ENCODE data around the gene ADGRF1. TPM values are rescaled to one million over a fixed set of nuclear protein-coding genes. Genes with fewer than 3 reads are reported as not detected.
"Not testable (repeated sequence)": the region's sequence is repeated elsewhere in the genome, so short reads cannot be mapped to it uniquely, and the experiment has no call there.

Gene ADGRF1
- total RNA-seq, 1 experiment from 2014 or later: 53.6 TPM

DNA sequence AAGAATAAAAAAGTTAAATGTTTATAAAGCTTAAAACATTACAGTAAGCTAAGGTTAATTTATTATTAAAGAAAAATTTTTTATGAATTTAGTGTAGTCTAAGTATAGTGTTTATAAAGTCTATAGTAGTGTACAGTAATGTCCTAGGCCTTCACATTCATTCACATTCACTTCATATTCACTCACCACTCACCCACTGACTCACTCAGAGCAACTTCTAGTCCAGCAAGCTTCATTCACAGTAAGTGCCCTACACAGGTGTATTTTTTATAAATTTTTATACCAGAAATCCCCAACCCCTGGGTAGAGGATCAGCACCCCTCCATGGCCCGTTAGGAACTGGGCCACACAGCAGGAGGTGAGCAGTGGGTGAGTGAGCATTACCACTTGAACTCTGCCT, 24.3 kb upstream of the ADGRF1 start:
- in situ Hi-C loops (cut with HindIII; ENCODE audit: low pct_unique_long_range_greater_than_20kb, low sequenced_read_pairs): no loop called here

DNA sequence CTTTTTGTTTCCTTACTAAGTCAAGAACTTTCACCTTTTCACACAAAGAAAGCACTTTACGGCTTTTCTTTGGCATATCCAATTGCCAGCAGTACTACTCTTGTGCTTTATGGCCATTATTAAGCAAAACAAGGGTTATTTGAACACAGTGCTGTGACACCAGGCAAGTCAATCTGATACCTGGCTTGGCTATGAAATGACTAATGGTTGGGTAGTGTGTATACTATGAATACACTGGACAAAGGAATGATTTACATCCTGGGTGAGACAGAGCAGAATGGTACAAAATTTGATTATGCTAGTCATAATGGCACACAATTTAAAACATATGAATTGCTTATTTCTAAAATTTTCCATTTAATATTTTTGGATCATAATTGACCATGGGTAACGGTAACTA, 22.1 kb upstream of the ADGRF1 start:
- no peak for DNase-seq (ENCODE audit: low read depth)
- in situ Hi-C loops (cut with HindIII; ENCODE audit: low pct_unique_long_range_greater_than_20kb, low sequenced_read_pairs): no loop called here

More for the DNA sequence above, 24.3 kb upstream of the ADGRF1 start:
- DNase-seq (ENCODE audit: low read depth): no peak

DNA sequence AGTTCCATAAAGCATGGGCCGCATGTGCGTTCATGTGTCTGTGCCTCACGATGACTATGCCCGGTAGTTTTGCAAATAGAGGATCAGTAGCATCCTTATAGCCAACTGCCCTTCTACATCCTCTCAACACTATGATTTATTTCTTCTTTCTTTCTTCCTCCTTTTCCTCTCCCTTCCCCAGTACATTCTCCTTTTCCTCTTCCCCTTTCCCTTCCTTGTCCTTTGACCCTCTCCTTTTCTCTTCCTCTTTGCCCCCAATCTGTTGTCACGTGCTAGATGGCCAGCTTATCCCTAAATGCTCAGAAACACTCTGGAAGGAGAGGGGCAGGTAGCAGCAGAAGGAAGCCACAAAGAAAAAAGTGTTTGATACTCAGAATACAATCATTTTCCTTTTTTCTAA, 20.2 kb upstream of the ADGRF1 start:
- DNase-seq (ENCODE audit: low read depth): no peak
- in situ Hi-C loops (cut with HindIII; ENCODE audit: low pct_unique_long_range_greater_than_20kb, low sequenced_read_pairs): no loop called here

DNA sequence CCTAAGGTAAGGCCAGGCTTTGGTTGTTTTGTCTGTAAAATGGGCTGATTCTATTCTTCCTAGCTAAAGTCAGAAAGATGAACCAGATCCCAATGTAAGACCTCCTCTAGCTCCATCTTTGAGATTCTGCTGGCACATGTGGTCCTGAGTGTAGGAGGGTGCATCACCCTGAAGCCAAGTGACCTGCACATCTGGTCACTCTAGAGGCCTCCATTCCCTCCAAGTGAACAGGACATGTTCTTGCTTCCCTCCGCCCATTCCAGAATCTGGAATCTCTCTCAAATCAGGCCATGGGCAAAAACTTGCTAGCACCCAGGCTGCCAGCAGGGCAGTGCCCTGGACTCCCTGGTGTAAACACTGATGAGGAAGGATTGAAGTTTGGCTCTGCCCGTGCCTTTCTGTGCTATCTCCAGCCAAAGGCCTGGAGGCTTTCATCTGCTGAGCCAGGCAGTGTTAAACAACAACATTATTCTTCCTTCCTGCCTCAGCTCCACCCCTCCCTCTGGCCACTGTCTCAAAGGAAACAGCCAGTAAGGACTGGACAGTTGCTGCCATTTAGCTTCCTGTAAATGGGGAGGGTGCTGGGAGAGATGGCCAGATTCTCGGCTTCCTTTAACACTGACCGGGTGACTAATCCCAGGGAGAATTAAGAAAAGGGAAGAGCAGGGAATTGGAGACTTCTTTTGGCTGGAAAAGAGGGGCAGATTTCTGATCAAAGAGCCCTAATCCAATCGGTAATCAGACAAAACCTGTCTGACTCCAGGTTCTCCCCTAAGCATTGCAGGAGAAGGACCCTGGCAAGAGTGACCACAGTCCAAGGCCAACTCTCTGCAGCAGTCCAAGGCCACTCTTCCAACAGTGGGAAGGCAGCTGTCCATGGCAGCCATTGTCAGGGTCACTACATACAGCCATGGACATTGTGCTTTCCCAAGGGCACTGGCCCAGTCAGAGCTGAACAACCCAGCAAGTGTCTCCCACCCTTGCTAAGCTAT, 19.5 kb upstream of the ADGRF1 start:
- no peak for DNase-seq (ENCODE audit: low read depth)
- in situ Hi-C loops (cut with HindIII; ENCODE audit: low pct_unique_long_range_greater_than_20kb, low sequenced_read_pairs): no loop called here

DNA sequence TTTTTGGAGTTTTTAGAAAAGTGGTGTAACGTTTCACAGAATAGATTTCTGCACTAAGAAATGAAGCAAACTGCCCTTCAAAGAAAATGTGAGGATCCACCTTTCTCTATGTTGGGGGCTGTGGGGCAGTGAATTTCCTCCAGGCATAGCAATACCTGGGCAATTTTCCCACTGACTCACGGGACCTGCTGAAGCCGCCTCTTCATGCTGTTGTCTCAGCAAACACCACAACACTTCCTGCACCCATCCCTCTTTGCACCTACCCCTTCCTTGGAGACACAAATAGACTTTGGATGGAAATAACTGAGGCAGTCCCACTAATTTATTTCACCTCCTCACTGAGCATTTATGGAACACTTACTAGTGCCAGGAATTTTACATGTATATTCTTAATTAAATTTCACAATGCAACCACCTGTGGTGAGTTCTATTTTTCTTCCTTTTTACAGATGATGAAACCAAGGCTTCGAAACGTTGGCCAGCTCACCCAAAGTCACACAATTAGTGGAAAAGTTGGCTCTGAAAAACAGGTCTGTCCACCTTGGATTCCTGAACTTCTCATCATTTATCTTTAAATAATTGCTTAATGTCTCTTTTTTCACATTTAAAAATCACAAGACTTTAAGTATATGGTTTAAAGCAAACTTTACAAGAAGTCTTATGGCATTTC, 17.2 kb upstream of the ADGRF1 start:
- no peak for DNase-seq (ENCODE audit: low read depth)
- in situ Hi-C loops (cut with HindIII; ENCODE audit: low pct_unique_long_range_greater_than_20kb, low sequenced_read_pairs): no loop called here

DNA sequence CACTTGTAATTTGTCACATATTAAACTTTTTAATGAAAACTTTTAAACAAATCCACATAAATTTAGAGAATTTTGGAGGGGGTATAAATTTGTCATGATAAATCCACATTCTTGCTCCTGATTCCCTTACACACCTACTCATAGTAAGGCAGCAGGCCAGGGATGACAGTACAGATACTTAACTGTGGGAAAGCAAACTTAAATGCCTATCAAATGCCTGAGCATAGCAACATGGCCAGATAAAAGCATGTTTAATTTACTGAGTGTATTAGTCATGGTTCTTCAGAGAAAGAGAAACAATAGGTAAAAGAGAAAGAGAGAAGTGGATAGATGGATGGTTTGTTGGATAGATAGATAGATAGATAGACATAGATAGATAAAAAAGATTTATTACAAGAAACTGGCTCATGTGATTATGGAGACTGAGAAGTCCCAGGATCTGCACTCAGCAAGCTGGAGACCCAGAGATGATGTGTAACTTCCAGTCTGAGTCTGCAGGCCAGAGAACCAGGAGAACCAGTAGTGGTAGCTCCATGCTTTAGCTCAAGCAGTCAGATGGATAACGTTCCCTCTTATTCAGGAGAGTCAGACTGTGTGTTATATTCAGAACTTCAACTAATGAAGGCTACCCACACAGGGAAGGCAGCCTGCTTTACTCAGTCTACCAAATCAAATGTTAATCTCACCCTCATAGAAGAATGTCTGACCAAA, 15.9 kb upstream of the ADGRF1 start:
- peak; percentile 55 for DNase-seq (ENCODE audit: low read depth)
- in situ Hi-C loops (cut with HindIII; ENCODE audit: low pct_unique_long_range_greater_than_20kb, low sequenced_read_pairs): no loop called here

DNA sequence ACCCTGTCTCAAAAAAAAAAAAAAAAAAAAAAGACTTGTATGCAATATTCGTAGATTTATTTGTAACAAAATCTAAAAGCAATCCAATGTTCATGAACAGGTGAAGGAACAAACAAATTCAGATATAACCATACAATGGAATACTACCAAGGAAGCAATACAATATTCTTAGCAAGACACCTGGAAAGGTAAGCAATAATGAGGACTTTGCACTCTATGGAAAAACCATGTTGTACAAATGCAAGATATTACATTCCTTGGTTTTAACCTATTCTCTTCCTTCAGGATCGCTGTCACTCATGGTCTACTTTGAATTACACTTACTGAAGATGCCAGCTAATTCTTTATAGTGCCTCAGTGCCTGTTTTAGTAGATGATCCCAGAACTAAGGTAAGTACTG, 14.7 kb upstream of the ADGRF1 start:
- DNase-seq (ENCODE audit: low read depth): no peak
- in situ Hi-C loops (cut with HindIII; ENCODE audit: low pct_unique_long_range_greater_than_20kb, low sequenced_read_pairs): no loop called here

DNA sequence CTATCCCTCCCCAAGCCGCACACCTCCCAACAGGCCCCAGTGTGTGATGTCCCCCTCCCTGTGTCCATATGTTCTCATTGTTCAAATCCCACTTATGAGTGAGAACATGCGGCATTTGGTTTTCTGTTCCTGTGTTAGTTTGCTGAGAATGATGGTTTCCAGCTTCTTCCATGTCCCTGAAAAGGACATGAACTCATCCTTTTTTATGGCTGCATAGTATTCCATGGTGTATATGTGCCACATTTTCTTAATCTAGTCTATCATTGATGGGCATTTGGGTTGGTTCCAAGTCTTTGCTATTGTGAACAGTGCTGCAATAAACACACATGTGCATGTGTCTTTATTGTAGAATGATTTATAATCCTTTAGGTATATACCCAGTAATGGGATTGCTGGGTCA, 12.2 kb upstream of the ADGRF1 start:
- in situ Hi-C loops (cut with HindIII; ENCODE audit: low pct_unique_long_range_greater_than_20kb, low sequenced_read_pairs); DNase-seq (ENCODE audit: low read depth): not testable (repeated sequence)

DNA sequence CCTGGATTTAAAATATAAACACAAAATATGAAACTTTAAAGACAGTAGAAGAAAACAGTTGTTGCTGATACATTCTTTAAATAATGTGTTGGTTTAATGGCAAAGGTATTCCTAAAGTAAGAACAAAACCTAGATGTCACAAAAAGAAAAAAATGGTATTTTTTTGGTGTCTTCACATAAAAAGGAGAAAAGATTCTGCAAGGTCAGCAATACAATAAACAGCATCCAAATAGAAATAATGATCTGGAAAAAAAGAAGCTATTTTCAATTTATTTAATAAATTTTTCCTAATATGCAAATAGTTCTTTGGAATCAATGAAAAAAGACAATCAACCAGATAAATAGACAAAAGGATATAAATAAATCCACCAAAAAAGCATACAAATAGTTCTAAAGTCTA, 6.5 kb upstream of the ADGRF1 start:
- in situ Hi-C loops (cut with HindIII; ENCODE audit: low pct_unique_long_range_greater_than_20kb, low sequenced_read_pairs): no loop called here
- DNase-seq (ENCODE audit: low read depth): no peak

DNA sequence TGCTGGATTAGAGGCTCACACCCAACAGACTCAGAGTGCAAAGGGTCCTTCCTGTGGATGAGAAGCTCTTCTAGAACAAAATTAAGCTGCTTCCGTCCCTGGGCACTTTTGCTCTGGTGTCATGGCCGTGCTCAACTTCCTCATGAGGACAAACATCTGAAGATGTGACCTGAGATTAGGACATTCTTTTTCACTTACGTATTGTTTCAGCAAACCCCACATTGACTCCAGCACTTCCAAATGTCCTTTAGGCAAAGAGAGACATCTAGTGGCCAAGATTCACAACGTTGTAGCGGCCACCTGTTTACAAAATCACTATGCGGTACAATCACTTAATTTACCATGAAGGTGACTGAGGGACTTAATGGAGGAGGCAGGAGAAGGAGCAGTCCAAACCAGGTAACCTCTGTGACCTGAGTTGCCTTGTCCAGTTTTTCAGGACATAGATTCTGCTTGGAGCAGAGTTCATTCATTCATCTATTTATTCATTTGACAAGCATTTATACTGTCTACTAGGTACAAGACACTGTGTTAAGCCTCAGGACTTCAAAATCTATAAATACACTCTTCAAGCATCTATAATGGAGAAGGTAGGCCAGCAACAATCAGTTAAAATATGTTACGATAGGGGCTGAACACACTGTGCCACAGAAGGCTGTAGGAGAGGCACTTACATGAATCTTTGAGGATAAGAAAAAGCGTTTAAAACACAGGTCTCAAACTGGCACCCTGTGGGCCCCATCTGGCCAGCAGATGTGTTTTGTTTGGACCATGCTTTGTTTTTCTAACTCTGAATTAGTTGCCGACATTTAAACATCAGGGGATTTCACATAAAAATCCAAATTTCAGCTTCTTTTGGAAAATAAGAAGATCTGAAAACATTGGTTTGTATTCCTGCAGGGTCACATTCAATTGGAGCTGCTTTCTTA, 5.6 kb upstream of the ADGRF1 start:
- peak; percentile 87 for DNase-seq (ENCODE audit: low read depth)
- in situ Hi-C loops (cut with HindIII; ENCODE audit: low pct_unique_long_range_greater_than_20kb, low sequenced_read_pairs): no loop called here

DNA sequence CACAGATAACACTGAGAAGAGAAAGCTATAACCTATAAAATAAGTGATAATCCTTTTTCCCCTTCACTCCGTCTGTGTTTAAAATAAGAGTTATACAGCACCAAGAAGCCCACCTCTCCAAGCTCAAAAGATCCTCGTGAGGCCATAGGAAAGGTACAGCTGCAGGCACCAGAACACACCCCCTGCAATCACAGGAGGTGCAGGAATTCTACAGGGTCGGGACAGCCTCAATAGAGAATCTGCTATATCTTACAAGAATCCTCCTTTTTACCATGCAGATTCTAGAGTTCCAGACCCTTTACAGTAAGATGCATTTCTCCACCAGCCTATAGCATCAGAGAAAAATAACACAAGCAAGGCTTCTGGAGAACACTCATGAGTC, 5.0 kb upstream of the ADGRF1 start:
- in situ Hi-C loops (cut with HindIII; ENCODE audit: low pct_unique_long_range_greater_than_20kb, low sequenced_read_pairs): no loop called here
- no peak for DNase-seq (ENCODE audit: low read depth)

DNA sequence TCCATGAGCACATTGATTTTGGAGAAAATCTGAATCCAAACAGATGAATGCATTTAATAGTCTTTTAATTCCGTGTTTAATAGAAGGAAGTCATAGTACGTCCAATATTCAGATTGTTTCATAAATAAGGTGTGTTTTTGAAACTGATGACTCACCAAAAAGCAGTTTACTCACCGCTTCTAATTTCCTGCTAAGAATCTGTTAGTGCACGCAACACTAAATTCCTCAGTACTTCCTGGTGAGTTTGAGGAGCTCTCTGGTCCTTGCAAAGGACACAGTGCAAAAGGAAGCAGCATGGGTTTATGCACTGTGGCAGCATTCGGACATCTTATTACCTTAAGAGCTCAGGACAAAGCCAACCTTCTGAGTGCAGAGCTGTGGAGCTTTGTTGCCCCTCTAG, 2.3 kb upstream of the ADGRF1 start:
- in situ Hi-C loops (cut with HindIII; ENCODE audit: low pct_unique_long_range_greater_than_20kb, low sequenced_read_pairs): no loop called here
- peak; percentile 79 for DNase-seq (ENCODE audit: low read depth)

DNA sequence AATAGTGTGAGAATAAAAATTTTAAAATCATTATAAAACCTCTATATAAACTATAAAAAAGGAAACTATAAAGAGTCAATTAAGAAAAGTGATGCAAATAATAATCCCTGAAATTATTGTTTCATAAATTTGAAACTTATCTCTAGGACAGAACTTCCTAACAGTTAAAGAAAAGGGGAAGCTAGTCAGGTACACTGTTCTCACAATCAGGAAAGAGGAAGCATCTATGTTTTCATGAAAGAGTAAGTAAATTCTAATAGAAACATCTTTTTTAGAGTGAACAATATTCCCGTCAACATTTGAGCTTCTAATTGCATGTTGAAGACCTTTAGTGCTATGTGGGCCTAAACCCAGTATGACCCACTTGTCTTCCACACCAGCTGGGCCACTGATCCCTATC, 1.2 kb upstream of the ADGRF1 start:
- no peak for DNase-seq (ENCODE audit: low read depth)
- in situ Hi-C loops (cut with HindIII; ENCODE audit: low pct_unique_long_range_greater_than_20kb, low sequenced_read_pairs): no loop called here

DNA sequence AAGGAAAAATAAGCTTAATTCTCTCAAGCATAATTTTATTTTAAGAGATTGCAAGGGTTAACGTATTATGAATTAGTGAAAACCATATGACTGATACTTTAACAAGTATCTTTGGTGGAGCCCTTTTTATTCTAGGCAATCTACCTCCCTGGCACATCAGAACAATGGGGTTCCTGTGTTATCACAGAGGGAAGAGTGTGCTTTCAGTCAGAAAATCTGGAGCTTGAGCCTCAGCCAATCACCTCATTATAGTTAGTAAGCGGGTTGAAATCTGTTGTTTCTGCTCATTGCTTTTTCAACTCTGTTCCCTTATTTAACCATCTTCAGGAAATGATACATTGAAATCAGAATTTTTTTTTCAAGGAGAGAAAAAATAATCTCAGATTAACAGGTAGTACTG, 391 bp downstream of the ADGRF1 start:
- no peak for DNase-seq (ENCODE audit: low read depth)
- in situ Hi-C loops (cut with HindIII; ENCODE audit: low pct_unique_long_range_greater_than_20kb, low sequenced_read_pairs): no loop called here

DNA sequence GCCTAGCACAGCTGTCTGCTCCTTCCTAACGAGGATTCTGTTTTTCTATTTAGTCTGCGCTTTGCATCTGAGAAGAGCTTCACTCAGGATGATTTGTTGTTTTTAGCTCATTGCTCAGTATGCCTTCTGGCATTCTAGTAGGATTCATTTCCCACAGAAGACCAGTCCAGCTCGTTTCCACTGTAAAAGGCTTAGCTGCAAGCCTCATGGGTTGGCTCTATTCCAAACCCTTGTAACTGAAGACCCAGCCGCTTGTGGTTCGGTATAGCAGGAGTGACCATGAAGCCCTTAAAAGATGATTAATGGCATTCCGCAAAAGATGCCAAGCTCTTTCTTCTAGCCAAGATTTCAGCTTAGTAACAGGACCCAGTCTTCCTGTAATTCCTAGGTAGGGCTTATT, 7.2 kb downstream of the ADGRF1 start:
- DNase-seq (ENCODE audit: low read depth): peak; percentile 91
- in situ Hi-C loops (cut with HindIII; ENCODE audit: low pct_unique_long_range_greater_than_20kb, low sequenced_read_pairs): no loop called here

DNA sequence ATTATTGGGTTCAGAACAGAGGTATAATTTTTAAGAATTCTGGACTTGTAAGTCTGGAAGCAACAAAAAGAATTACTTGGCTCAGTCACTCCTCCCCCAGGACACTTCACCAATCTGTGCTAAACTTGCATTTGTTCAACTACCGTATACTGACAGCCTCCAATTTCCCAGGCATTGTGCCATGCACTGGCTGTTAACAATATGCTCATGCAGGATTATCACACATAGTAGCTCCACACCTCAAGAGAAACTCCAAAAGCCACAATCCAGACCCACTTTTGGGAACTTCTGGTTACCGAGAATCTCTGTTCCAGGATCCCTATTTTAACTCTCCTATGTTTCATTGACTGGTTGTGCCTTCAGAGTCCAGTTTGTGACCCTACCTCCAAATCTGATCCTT, 7.7 kb downstream of the ADGRF1 start:
- DNase-seq (ENCODE audit: low read depth): no peak
- in situ Hi-C loops (cut with HindIII; ENCODE audit: low pct_unique_long_range_greater_than_20kb, low sequenced_read_pairs): no loop called here

DNA sequence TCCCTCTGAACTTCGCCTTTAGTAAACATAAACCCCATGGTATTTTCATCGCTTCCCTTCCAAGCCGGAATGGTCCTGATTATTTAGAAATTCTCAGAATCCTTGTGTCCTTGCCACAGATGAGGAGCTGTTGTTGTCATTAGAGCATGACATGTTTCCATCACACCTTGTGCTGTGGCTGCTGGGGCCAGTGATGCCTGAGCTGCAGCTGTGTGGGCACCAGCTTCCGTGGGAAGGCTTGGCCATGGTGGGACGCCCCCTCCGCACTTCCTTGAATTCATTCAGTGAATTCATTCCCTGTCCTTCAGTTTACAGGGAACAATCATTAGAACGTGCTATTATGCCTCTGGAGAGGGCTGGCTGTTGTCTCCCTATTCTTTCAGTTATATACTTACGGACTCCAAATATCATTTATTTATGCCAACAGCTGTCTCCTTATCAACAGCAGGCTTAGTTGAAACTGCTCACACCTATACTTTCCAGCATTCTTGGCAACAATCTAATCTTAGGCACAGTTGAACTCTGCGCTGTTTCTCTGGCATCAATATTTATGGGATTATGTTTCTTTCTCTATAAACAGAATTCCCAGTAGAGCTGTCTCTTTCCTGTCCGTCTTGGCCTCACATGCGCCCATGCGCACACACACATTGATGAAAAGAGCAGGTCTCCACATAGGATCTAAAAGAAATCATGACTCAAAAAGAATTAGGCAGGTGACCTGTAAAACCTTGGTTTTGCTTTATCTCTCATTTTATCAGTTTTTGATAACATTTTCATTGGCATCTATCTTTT, 9.0 kb downstream of the ADGRF1 start:
- DNase-seq (ENCODE audit: low read depth): no peak
- in situ Hi-C loops (cut with HindIII; ENCODE audit: low pct_unique_long_range_greater_than_20kb, low sequenced_read_pairs): no loop called here
